ENCODE data around the gene SPAG6.
"Not testable (repeated sequence)": the region's sequence is repeated elsewhere in the genome, so short reads cannot be mapped to it uniquely, and the experiment has no call there.

- TF ChIP-seq CTCF (conservative IDR thresholded peaks at IDR 0.05; ENCODE audit: low read depth, low read length); SMC3 (IDR thresholded peaks at IDR 0.05; ENCODE audit: low read depth, low read length); POLR2A (IDR thresholded peaks at IDR 0.05; ENCODE audit: low read depth, low read length); MAFK (IDR thresholded peaks at IDR 0.05; ENCODE audit: low read depth, low read length); BHLHE40 (IDR thresholded peaks at IDR 0.05; ENCODE audit: low read depth, low read length); MAZ (IDR thresholded peaks at IDR 0.05; ENCODE audit: borderline replicate concordance, low read depth, low read length); CEBPB (IDR thresholded peaks at IDR 0.05; ENCODE audit: low read depth, low read length); RAD21 (IDR thresholded peaks at IDR 0.05; ENCODE audit: low read length); ELK1 (IDR thresholded peaks at IDR 0.05; ENCODE audit: borderline replicate concordance, low read depth, low read length); MXI1 (IDR thresholded peaks at IDR 0.05; ENCODE audit: borderline replicate concordance, low read depth, low read length); RCOR1 (IDR thresholded peaks at IDR 0.05; ENCODE audit: insufficient replicate concordance, low read length); CHD1 (IDR thresholded peaks at IDR 0.05; ENCODE audit: low read depth, low read length); FOS (IDR thresholded peaks at IDR 0.05; ENCODE audit: low read depth, low read length); RFX5 (IDR thresholded peaks at IDR 0.05; ENCODE audit: low read depth, low read length): not testable (repeated sequence)
These were observed 61.6 kb downstream of the SPAG6 start for GRCh38 chr10:22406916-22407315.
